GM19239 (cell line): Measurements from ENCODE around the gene HELQ.
A peak's percentile ranks its signal among the peaks of the same experiment; 100 is the strongest.
"Not testable (repeated sequence)": the region's sequence is repeated elsewhere in the genome, so short reads cannot be mapped to it uniquely, and the experiment has no call there.

Experiments used
- DNase-seq: peaks from one replicate; pipeline ENCODE4 v3.0.0; 2011; ENCODE audit warnings: low spot score; ENCODE audit not compliant: insufficient read length
- FAIRE-seq: peaks from 2 replicates; lab custom pipeline; 2011; peaks lifted over from hg19 to GRCh38; lab: Jason Lieb, UNC

HELQ gene

GRCh38 chr4:83440899-83441298, 14.7 kb downstream of the HELQ start:
- FAIRE-seq (peak; percentile 70), DNase-seq (no peak)

DNA sequence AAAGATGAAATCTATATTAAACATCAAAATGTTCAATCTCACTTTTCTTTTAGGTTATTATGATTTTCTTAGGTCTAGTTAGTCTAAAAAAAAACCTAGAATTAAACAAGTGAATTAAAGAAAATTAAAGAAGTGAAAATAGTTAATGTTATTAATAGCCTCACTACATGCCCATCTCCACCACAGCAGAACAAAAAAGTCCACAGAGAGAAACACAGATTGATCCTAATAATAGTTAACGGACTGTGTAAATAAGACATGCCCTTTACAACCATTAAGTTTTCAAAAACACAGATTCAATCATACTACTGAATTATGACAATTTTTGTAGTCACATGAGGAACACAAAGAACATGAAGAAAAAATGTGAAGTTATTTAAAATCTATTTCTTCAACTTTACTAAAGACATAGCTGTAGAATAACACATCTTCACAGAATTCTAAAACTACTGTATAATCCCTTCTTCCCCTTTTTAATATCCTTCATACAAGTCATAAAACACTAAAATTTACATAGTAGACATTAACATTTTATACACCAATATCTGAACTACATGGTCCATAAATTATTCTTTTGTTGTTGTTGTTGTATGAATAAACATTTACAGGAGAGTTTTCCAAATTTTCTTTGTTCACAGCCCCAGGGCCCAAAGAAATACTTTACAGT, 15.3 kb downstream of the HELQ start:
- FAIRE-seq (peak; percentile 4), DNase-seq (no peak)

DNA sequence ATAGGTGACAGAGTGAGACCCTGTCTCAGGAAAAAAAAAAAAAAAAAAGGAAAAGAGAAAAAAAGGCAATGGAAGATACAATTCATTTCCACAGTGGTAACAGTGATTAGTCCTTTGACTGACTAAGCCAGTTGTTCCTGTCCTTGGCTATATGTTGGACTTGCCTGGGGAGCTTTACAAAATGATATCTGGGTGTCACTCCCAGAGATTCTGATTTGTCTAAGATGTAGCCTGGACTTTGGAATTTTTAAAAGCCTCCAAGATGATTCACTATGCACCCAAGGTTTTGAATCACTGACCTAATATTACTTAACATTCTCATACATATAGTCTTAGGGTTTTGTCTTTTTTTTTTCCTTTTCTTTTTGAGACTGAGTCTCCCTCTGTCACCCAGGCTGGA, 16.9 kb downstream of the HELQ start:
- DNase-seq = no peak
- FAIRE-seq = no peak

- FAIRE-seq = no peak
- DNase-seq = no peak
These were observed 18.9 kb downstream of the HELQ start for GRCh38 chr4:83436680-83437079.

GRCh38 chr4:83431200-83431599, 24.4 kb downstream of the HELQ start:
- FAIRE-seq = no peak
- no peak for DNase-seq

DNA sequence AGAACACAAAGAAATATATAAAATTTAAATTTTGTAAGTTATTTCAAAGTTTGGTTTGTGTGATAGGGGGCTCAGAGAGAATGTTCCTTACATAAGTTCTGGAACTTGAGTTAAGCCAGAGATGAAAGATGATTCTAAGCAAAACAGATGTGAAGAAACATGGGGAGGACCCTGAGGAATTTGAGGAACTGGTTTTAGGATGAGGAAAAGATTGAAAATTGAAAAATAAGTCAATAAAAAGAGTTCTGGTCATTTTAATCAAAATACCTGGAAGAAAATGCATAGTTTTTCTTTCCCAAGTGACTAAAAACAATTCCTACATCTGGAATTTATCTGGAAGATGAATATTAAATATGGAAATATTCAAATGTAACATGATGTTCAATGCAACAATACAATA, 37.4 kb downstream of the HELQ start:
- no peak for FAIRE-seq

DNA sequence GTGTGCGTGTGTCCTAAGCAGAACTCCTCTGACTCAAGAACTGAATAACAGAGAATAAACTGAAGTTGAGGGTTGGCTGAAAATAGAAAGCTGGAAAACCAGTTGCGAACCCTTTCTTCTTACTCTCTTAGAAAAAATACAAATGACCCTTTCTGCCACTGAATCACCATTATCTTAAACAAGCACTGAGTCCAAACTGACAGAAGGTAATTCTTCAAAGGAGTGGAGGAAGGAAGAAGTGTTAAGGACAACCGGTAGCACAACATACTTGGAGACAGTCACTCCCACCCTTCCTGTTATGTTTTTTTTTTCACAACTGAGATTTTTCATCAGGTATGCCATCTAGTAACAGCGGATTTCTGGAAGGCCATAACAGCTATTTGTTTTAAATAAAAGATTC, 38.1 kb downstream of the HELQ start:
- FAIRE-seq (no peak), DNase-seq (no peak)

More for the DNA sequence above, 37.4 kb downstream of the HELQ start:
- no peak for DNase-seq

GRCh38 chr4:83413676-83414075, 41.9 kb downstream of the HELQ start:
- FAIRE-seq (no peak), DNase-seq (no peak)

GRCh38 chr4:83408908-83409307, 46.7 kb downstream of the HELQ start:
- DNase-seq (no peak), FAIRE-seq (no peak)

DNA sequence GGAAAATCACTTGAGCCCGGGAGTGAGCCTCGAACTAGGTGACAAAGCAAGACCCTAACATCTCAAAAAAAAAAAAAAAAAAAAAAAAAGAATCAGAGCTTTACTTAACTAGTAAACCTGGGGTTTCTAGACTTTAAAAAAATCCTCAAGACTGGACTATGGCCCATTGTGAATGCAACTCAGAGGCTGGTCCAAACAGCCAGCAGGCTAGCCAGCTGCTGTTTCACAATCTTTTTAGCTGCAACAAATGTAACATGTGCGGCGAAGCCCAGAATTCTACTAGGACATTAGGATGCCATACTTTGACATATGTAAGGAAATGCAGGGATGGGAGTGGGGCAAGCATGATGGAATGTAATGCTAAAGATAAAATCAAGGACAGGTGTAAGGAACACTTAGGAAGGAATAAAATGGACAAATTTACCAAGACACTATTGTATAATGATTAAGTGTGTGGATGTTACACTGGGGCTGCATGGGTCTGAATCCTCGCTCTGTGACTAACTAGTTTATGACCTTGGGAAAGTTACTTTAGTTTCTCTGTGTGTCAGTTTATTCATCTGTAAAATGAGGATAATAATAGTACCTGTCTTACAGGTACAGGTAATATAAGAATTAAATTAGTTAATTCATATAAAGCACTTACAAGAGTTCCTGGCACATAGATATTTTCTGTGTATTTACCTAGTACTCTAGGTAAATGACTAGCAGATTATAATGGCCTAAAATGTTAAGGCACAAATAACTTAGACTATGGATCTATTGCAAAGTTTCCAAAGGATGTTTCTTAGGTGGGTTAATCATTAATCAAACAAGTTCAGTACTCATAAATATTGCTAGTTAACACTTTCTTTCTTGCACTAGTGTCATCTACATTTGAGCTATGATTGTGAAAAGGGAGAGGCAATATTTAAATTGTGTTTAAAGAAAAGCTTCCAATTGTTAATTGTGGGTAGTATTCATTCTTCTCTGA, 49.5 kb downstream of the HELQ start:
- DNase-seq (no peak), FAIRE-seq (no peak)

GRCh38 chr4:83398158-83398557, 57.5 kb downstream of the HELQ start:
- not testable (repeated sequence) for FAIRE-seq, DNase-seq

- DNase-seq = no peak
- FAIRE-seq = no peak
These were observed 61.7 kb downstream of the HELQ start for GRCh38 chr4:83393908-83394307.

GRCh38 chr4:83392562-83392961, 63.1 kb downstream of the HELQ start:
- FAIRE-seq = no peak

DNA sequence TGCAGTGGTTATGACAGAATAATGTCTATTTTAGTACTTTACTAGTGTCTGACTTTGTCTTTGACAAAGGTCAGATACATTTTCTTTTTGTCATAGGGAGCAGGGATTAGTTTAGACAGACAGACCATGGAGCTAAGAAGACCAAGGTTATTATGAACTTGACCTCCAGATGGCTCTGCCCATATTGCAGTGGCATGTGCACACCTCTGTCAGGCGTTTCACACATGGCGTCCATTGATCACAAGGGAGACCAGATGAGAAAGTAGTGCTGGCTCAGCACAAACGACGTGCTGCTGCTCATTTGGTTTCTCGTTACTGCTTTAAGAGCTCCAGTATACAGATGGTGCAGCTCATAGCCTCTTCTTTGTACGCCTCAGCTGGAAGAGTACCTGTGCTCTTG, 64.7 kb downstream of the HELQ start:
- DNase-seq (no peak), FAIRE-seq (no peak)

More at GRCh38 chr4:83392562-83392961, 63.1 kb downstream of the HELQ start:
- DNase-seq = no peak

DNA sequence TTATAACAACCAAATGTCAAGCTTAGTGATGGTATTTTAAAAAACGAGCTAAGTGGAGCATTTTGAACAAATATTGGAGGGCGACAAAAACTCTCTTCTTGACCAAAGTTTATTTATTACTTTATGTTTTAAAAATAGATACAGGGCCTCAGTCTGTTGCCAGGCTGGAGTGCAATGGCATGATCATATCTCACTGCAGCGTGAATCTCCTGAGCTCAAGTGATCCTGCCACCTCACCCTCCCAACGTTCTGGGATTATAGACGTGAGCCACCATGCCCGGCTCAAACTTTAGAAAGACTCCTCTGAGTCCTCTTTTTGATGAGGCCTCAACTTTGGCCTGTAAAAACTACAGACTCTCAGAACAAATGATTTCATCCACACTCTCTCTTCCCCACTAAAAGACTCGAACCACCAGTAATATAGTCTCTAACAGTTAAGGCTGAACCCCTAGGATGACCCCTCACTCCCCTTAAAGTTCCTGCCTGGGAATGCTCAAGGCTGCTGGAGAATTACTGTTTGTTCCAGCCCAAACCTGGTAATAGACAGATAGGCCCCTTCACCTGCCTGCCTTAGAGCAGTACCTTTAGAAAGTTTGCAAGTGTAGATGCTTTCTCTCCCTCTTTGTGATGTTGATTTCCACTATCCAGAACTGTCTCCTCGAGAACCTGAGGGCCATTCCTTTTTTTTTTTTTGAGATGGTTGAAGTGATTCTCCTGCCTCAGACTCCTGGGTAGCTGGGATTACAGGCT, 65.7 kb downstream of the HELQ start:
- FAIRE-seq = no peak
- no peak for DNase-seq

- FAIRE-seq (no peak), DNase-seq (no peak)
These were observed 66.4 kb downstream of the HELQ start for GRCh38 chr4:83389037-83389720.

DNA sequence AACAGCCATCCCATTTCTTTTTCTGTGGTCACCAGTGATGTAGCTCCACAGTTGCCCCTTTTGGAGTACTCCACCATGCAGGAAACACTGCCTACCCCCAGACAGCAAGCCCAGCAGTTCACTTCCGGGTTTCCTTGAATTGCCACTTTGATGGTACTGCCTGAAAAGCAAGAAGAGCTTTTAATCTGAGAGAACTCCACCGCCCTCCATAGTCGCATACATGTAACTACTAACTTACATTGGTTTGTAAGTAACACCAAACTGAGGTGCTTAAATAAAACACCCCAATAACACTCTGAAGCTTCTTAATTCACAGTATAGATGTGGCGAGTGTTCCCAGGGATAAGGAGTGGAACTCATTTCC, 67.3 kb downstream of the HELQ start:
- no peak for DNase-seq
- no peak for FAIRE-seq

DNA sequence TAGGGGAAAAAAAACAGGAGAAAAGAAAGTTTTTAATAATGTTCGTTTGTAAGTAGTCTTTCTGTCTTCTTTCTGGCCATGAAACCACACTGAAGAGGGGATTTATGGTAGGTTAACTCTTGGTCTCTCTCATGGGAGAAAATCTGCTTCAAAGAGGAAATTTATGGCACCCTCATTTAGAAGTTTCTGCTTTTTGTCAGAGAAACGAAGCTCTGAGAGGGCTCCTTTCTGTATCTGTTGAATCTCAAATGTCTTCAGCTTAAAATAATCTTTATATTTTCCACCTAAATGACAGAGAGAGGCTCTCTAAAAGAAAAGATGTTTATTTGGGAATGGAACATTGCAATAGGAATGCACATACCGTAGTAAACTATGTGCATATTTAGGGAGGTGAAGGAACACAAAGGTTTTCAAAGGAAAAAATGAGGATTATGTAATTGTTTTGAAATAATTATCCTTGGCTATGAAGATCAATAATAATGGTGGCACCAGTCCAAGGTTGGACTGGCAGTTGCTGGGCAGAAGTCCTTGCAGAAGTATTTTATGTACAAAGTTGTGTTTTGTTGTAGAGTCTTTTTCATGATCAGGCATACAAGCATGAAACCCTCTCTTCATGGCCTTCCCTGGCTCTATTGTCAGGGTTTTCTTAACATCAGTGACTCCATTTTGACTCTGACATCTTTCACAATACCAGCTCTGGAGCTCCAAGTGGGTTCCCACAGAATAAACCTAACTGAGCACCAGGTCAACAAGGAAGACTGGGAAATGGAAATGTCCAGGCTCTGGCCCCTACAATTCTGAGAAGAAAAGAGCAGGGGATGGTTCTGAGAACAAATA, 67.9 kb downstream of the HELQ start:
- FAIRE-seq = no peak
- no peak for DNase-seq

DNA sequence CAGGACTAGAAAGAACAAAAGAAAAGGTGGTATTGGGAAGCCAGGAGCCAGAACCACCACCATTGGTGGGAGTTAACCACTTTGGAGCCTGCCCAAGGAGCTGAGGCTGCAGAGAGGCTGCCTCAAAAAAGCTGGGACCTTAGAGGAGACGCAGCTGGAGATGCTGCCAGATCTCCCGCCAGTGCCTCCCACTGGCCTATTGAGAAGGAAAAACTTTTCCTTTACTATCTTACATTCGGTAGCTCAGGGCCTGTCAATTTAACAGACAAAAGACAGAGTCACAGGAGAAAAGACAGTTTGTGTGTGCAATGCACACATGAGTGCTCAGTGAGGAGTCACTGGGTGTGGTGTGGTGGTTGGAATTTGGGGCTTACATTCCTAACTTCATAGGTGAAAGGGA, 68.6 kb downstream of the HELQ start:
- FAIRE-seq (no peak), DNase-seq (no peak)
